ENCODE data around the gene SUGT1.
A peak's percentile ranks its signal among the peaks of the same experiment; 100 is the strongest.
"Not testable (repeated sequence)": the region's sequence is repeated elsewhere in the genome, so short reads cannot be mapped to it uniquely, and the experiment has no call there.

Gene SUGT1

DNA sequence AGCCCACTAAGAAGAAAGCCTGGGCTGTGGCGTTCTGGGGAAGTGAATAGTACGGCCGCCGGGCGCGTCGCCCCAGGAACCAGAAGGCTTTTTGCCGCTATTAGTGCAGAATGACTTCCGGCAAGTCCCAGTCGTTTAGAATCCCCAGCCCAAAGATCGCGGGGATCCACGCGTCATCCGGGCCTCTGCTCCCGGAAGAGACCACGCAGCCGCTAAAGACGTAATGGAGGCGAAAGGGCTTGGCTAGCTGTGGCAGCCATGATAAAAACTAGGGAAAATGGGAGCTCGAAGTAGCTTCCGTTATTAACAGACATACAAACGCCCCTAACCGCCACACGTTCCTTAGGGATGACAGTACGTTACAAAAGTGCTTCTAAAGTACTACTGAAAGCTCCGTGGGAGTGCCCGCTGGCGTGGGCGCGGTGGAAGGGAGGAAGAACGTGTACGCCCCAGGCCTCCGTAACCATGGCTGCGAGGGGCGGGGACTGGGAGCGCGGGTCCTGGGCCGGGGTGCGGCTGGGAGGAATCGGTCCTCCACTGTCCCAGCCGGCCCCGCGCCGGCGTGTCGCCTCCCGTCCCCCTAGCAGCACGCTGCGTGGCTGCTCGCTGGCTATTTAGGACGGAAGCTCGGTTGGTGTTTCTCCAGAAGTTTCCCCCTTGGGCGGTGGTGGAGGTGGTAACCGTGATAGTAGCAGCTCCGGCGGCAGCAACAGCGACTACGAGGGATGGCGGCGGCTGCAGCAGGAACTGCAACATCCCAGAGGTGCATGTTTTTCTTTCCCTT, at the start of gene SUGT1:
Gene SUGT1 (plus strand): TSS at position 641 of the 784 bp plus-strand sequence. CDS start 85 bp downstream, at position 726.
- DNase-seq = peak; percentile 97

DNA sequence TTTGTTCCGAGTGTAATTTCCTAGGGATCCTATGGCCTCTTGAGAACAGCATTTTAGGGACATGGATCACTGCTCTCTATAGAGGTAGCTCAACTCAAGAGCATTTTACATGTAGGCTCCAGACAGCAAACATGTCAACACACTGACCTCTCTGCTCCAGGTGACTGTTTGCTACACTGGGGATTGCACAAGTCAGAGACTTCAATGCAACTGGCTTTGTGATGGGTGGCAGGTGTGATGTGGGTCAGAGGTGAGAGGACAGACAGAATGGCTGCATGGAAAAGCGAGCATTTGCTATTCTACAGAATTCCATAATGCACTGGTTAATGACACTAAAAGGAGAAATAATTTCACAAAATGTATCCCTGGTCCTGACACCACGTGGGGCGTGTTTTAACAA, 49.3 kb upstream of the SUGT1 start:
- not testable (repeated sequence) for DNase-seq

DNA sequence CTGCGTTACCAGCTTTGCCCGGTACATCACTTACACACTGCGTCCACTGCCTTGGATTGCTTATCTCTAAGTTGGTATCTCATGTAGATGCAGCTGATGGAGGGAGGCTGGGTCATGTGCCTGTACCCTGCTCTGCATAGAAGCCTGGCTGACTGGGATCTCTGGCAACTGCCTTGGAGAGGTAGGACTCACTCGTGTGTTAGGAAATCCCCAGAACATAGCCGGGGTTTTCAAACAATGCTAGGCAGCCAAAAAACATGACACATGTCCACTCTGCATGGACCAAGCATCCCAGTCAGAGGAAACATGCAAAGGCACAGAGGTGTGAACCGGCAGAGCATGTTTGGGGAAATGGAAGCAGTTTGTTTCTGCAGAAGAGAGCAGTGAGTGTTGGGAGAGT, 46.5 kb upstream of the SUGT1 start:
- DNase-seq = not testable (repeated sequence)

DNA sequence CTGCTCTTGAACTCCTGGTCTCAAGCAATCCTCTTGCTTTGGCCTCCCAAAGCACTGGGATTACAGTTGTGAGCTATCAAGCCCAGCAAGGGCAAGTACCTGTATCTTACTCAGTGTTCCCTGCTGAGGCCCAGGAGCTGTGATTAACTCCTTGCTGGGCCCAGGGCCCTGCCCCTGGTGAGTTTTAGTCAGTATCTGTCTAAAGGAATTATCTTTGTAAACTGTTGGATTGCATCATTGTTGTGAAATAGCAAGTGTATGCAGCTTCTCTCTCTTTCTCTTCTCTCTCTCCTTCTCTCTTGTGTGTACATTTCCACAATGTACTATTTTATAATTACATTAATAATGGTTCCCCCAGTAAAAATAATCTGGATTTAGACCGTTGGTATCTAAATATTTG, 45.8 kb upstream of the SUGT1 start:
- not testable (repeated sequence) for DNase-seq

DNA sequence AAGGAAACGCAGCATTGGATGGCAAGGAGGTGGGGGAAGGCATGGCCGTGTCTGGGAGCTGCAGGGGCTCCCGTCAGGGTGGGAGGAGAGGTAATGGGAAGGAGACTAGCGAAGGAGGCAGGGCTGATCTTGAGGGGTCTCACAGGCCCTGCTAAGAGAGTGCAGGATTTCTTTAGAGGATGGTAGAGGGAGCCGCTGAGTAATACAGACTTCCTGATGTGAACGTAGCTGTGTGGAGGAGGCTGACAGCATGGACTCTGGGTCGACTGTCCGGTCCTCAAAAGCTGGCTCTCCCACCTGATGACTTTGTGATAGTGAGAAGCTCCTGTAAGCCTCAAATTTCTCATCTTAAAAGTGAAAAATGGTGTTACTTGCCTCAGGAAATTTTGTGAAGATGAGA, 44.5 kb upstream of the SUGT1 start:
- not testable (repeated sequence) for DNase-seq

DNA sequence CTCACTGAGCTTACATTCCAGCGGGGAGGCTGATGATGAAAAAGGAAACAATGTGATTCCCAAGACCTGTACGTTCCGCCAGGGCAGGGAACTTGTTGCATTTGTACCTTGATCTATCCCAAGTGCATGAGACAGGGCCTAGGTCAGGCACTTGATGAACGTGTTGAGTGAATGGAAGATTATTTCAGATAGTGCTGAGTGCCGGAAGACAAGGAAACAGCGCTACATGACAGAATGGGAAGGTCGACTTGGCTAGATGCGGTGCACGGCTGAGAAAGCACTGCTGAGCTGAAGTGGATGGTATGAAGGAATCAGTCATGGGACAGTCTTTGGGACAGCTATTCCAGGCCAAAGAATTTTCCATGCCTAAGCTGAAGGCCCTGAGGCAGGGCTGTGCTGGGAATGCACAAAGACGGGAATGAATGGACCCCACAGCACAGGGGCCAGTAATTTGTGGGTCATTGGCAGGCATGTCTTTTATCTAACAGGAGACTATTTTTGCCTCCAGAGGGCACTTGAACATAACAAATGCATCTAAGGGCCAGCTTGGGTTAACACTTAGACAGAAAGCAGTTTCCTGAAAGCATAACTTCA, 43.5 kb upstream of the SUGT1 start:
- peak; percentile 10 for DNase-seq

DNA sequence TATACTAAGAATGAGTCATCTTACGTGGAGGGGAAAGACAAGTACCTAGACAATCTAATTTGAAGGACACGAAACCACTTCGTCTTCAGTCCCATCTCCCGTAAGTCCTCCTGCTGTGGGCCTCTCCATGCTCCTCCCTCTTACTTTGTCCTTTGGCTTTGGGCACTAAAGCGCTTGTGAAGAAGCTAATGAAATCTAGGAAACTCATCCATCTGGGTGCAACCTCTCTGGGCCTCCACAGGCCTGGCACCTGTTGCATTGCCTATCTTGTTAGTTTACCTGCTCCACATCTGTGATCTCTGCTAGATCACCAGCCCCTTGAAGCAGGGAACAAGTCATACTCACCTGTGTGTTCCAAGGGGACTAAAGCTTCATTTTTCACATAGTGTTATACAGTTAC, 42.5 kb upstream of the SUGT1 start:
- DNase-seq = not testable (repeated sequence)

DNA sequence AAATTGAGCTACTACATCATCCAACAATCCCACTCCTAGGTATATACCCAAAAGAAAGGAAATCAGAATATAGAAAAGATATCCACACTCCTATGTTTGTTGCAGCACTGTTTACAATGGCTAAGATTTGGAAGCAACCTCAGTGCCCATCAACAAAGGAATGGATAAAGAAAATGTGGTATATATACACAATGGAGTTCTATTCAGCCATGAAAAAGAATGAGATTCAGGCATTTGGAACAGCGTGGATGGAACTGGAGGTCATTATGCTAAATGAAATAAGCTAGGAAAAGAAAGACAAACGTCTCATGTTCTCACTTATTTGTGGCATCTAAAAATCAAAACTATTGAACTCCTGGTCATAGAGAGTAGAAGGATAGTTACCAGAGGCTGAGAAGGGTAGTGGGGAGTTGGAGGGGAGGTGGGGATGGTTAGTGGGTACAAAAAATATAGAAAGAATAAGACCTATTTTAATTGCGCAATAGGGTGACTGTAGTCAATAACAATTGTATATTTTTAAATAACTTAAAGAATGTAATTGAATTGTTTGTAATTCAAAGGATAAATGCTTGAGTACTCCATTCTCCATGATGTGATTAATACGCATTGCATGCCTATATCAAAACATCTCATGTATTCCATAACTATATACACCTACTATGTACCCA, 37.4 kb upstream of the SUGT1 start:
- DNase-seq = no peak

DNA sequence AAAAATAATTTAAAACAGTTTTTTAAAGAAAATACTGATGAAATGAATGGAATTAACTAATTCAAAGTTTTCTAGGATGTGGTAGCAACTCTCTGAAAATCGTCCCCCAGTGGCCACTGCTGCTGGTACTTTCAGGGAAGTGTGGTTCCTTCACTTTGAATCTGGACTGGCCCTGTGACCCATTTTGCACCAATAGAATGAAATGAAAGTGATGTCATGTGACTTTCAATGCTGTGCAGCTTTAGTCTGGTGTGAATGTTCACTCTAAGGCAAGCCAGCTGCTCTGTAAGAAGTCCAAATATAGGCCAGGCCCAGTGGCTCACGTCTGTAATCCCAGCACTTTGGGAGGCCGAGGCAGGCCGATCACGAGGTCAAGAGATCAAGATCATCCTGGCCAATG, 36.8 kb upstream of the SUGT1 start:
- no peak for DNase-seq

DNA sequence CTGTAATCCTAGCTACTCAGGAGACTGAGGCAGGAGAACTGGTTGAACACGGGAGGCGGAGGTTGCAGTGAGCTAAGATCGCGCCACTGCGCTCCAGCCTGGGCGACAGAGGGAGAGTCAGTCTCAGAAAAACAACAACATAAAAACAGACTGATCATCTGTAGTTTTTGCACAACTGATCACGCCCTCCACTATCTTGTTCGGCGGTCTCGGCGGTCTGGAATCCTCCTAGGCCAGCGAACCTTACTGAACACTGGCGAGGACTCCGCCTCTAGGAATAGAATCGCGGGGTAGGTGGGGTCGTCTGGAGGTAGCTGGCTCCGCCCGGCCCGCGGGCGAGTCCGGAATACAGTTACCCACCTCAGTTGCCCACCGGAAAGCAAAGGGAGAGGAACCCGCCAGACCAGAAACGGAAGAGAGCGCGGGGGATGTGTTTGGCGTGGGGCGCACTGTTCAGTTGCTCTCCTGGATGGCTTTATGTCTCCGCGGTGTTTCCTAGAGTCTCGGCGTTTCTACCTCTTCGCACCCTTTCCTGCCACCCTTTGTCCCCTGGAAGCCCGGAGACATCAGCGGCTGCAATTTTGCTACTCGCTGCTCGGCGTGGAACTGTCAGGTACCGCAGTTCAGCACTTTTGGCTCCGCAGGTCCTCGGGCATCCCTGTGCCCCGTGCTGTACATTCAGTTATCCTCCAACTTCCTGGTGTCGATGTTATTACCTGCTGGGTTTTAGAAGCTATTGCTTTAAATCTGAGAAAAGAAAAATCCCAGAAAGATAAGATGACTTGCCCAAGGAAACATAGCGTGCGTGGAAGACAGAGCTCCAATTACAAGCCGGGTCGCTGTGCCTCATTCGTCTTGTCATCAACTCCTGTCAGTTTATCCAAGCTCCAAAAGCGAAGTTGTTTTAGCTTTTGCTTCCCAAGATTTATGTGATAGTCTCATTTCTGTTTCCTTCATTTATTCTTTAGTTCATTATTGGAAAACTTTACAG, 35.3 kb upstream of the SUGT1 start:
- DNase-seq = peak; percentile 85

DNA sequence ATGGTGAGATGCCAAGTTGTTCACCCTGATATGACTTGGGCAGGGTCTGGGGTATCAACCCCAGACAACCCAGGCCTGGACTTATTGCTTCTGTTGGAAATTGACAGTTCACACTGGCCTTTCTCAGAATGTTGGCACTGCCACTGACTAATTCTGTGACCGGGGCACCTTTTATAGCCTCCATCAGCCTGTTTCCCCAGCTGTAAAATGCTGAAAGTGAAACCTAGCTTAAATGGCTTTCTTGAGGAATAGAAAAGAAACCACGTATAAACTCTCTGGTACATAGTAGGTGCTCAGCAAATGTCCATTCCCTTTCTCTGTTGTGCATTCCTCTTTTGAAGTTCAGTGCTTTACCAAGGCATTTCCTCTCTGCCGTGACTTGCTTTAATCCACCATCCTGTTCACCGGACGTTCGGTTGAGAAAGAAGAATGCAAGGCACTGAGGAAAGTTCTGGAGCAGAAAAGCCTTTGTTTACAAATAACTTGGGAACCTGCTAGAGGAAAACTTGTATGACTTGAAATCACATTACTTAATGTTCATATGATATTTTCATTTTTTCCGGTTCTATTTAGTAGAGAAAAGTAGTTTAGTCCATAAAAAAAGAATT, 21.4 kb upstream of the SUGT1 start:
- not testable (repeated sequence) for DNase-seq

DNA sequence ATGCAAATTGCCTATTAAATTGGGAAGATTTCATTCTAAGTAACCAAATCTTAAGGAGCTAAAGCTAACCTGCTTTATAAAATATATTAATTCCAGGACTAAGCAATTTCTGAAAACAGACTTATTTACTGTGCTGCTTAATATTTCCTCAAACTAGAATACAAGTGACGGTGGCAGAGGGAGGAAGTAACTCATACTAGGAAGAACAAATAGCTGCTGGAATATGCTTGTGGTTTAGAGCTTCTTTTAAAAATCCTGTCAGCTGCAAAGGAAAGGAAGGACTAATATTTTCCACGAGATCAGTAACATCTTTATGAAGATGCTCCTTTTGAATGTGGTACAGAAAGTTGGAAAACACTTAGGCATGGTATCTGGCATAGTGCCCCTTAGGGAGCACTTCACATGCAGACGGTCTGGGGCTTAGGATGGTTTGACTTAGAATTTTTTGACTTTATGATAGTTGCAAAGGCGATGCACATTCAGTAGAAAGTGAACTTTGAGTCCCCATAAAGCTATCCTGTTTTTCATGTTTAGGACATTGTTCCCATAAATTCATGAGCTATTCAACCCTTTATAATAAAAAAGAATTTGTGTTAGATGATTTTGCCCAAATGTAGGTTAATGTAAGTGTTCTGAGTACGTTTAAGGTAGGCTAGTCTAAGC, 13.8 kb upstream of the SUGT1 start:
- no peak for DNase-seq

DNA sequence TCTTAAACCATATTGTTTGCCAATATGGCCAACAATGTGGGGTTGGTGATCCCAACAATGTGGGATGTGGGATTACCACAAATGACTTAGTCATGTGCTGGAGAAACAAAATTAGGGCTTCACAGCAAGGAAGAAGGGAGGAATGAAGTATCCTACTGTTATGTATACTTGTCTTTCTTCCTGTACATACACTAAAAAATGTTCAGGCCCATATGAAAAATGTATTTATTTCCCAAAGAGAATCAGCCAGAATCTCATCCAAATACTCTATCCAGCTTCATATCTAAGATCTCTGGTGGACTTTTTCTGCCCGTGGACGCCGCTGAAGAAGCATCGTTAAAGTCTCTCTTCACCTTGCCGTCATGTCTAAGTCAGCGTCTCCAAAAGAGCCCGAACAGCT, 10.5 kb upstream of the SUGT1 start, which contains the start of gene HNRNPA1L2:
Gene HNRNPA1L2 (plus strand): TSS at position 301 of the 400 bp plus-strand sequence. CDS start 62 bp downstream, at position 363.
- DNase-seq = no peak

DNA sequence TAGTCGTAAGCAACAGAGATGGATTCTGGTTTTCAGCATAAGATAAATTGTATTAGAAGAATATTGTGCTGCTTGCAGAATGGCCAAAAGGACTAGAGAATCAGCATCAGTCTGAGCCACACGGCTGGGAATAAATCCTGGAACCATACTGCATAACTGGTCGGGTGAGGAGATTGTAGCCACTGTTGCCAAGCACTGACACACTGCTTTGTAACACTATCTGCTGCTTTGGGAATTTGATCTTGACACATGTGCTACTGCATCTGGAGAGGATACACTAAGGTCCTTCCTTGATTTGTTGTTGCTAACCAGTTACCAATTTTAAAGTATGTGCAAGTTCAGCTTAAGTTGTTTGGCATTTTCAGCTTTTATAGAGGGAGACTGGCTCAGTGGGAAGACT, 8.5 kb upstream of the SUGT1 start:
- DNase-seq = no peak

DNA sequence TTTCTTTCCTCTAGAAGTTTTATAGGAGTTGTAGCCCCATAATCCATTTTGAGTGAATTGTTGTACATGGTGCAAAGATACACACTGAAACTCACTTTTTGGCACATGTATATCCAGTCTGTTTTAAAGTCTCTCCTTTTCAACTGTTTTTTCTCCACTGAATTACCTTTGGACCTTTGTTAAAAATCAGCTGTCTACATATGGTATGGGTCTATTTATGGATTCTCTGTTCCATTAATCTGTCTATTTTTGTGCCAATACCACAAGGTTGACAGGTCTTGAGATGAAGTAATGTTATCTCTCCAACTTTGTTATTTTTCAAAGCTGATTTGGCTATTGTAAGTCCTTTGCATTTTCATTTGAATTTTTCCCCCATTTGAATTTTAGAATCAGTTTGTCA, 5.7 kb upstream of the SUGT1 start:
- no peak for DNase-seq

DNA sequence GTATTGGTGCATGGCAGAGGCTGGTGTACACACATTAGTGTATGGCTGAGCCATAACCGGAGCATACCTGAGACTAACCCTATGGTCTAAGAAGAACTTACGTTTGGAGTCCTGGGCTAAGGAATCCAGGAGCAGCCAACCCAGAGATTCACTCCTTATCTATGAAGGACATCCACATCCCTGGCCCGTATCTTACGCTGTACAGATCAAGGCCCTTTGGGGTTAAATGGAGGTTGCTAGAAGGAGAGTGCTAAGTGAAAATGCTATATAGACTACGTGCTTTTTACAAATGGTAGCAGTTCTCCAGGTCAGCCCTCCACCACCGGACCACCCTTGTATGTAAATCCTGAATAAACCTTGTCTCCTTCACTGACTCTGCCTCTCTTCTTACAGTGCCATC, 1.9 kb upstream of the SUGT1 start:
- DNase-seq = no peak

DNA sequence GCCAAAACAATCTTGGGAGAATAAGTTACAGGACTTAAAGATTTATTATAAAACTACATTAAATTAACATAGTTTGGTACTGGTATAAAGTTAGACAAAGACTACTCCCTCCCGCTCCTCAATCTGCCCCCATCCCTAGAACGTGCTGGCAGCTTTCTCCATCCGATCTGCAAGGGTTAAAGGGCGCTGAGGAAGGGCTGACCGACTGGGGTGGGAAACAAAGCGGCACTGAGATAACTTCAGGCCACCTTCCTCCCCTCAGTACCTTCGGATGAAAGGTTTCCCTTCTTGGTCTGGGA, 790 bp upstream of the SUGT1 start:
- no peak for DNase-seq

DNA sequence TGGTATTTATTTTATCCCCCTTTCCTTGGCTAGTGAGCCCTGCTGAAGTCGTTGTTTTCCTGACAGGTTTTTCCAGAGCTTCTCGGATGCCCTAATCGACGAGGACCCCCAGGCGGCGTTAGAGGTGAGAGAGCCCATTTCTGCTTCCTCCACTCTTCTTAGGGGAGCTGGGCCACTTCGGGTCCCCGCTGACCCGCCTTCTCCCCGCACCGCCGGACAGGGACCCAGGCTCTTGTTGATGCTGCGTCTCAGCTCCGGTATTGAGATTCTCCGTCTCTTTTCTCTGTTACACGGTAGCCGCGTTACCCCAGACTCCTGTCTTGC, 306 bp downstream of the SUGT1 start:
- DNase-seq = no peak

DNA sequence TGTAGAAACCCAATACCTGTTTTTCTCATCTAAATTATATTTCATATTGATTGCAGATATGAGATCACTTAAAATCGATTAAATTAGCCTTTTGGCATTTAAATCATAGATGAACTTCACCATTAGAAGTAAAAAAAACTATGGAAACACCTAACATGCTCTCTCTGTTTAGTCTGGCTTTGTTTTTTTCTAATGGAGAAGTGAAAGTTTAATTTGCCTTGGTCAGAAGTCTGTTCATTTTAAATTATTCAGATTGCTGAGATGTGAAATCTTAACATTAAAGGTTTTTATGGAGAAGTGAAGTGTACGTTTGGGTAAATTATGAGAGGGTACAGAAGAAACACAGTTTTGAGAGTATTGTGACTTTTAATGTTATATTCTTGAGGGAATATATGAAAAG, 6.7 kb downstream of the SUGT1 start:
- no peak for DNase-seq

DNA sequence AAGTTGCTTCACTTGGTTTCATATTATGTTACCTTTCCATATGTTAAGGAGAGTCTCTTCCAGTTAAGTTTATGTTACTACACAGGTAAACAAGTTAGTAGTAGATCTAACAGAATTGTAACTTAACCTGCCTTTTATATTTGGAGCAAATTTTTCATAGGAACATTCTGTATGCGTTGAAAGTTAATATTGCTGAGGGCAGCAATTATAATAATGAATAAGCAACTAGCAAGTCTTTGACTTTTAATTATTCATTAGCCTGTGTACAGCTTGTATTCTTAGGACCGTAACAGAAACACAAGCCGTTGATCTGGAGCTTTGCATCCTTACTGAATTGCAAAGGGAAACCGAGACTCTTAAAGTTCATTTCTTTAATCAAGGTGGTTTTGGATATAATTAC, 11.6 kb downstream of the SUGT1 start:
- no peak for DNase-seq

DNA sequence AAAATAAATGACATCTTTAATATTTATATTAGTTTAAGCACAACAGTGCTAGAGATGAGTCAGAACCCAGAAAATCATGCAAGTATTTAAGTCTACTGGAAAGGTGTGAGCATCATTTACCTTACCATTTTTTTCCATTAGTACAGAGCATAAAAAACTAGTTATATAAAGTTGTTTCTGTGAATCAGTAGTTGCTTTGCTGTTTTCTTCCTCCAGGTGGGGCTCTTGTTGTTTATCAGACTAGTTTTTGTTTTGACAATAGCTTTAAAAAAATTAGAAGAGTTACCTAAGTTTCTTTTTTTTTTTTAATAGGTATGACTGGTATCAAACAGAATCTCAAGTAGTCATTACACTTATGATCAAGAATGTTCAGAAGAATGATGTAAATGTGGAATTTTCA, 12.7 kb downstream of the SUGT1 start:
- no peak for DNase-seq

DNA sequence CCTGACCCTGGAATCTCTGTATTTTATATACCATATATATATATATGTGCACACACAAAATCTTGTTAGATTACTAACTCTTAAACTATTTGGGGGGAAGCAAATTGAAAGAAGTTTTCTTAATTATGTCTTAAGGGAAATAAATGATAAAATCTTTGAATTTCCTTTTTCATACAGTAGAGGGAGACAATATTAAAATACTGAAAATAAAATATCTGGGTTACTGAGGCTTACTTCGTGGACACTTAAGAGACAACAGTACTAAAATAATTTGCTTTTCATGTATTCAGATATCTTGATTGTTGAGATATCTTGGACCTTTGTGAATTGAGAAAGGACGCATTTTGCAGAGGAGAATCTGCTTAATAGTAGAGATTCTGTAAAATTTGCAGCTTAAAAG, 17.0 kb downstream of the SUGT1 start:
- no peak for DNase-seq
